ENCODE data around the gene DNMBP.

Gene DNMBP

DNA sequence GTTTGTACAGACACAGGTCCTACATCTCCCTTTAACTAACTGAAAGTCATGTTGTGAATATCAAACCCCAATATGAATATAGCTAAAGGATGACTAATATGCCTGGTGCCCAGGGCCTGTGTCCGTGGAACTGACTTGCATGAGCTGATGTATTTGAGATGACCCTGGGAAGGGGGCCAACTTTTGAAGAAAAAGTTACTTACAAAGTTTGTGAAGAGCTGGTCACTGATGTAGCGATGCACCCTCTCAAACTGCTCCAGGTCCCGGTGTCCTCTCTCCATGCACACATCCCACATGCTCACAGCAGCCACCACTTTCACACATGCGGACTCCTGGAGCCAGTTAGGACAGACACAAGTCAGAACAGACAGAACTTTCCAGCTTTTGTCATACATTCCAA lies 121.1 kb downstream of the DNMBP start:
- no peak overlapping the region for H3K4me3 ChIP-seq (ENCODE audit: low read depth in 1 of 2, low read length in 2 of 2)
- H3K36me3 ChIP-seq (ENCODE audit: control insufficient read depth in 1 of 2, insufficient read depth in 2 of 2, low read length in 2 of 2): peaks cover 48 to 76% of the 10 kb centered on the region in 2 donors
- H3K9ac ChIP-seq (ENCODE audit: low read depth in 1 of 2, low read length in 2 of 2): no peak overlapping the region
- H3K27ac ChIP-seq (ENCODE audit: low read depth, low read length): no peak overlapping the region
- no peaks in the 10 kb centered on the region for H3K9me3 ChIP-seq (ENCODE audit: control insufficient read depth in 1 of 2, low read length in 2 of 2)
- no peaks in the 10 kb centered on the region for H3K4me1 ChIP-seq (ENCODE audit: control insufficient read depth in 1 of 2, insufficient read depth in 2 of 2, low read length in 2 of 2)
- H3K27me3 ChIP-seq (ENCODE audit: control insufficient read depth in 1 of 2, insufficient read depth in 2 of 2, low read length in 2 of 2): no peaks in the 10 kb centered on the region

DNA sequence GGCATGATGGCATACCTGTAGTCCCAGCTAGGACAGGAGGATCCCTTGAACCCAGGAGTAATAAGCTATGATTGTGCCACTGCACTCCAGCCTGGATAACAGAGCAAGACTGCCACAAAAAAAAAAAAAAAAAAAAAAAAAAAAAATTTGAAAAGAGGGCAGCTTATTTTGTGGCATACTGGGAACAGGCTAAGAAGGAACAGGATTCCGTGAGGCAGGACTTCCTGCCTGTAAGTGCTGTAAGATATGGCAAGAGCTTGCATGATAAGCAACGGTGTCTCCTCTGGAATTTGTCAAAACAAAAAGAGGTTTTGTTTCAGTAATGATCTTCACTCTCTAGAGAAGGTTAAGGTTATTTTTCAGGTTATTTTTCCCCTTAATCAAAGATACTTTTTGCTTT lies 126.2 kb downstream of the DNMBP start:
- H3K27me3 ChIP-seq (ENCODE audit: control insufficient read depth in 1 of 2, insufficient read depth in 2 of 2, low read length in 2 of 2): no peaks in the 10 kb centered on the region
- no peak overlapping the region for H3K27ac ChIP-seq (ENCODE audit: low read depth, low read length)
- H3K9me3 ChIP-seq (ENCODE audit: control insufficient read depth in 1 of 2, low read length in 2 of 2): no peaks in the 10 kb centered on the region
- H3K9ac ChIP-seq (ENCODE audit: low read depth in 1 of 2, low read length in 2 of 2): no peak overlapping the region
- no peak overlapping the region for H3K4me3 ChIP-seq (ENCODE audit: low read depth in 1 of 2, low read length in 2 of 2)
- H3K36me3 ChIP-seq (ENCODE audit: control insufficient read depth in 1 of 2, insufficient read depth in 2 of 2, low read length in 2 of 2): peaks cover 57 to 89% of the 10 kb centered on the region in 2 donors
- no peaks in the 10 kb centered on the region for H3K4me1 ChIP-seq (ENCODE audit: control insufficient read depth in 1 of 2, insufficient read depth in 2 of 2, low read length in 2 of 2)

DNA sequence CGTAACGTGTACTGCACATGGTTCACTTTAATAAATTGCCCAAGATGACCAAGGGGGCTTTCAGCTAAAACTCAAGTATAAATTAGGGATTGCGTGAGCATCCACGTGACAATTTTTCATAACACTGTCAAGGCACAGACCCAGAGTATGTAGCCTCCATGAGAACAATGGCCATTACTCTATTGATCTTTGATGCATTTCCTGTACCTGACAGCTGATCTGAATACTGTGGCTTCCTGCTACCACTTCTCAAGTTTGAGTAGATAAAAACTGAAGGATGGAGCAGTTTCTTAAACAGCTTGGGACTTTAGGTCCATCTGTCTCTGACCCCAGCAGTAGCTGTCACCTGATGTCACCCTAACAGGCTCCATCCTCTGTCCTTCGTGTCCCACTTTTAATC lies 128.4 kb downstream of the DNMBP start:
- peaks cover 63 to 93% of the 10 kb centered on the region in 2 donors for H3K36me3 ChIP-seq (ENCODE audit: control insufficient read depth in 1 of 2, insufficient read depth in 2 of 2, low read length in 2 of 2)

DNA sequence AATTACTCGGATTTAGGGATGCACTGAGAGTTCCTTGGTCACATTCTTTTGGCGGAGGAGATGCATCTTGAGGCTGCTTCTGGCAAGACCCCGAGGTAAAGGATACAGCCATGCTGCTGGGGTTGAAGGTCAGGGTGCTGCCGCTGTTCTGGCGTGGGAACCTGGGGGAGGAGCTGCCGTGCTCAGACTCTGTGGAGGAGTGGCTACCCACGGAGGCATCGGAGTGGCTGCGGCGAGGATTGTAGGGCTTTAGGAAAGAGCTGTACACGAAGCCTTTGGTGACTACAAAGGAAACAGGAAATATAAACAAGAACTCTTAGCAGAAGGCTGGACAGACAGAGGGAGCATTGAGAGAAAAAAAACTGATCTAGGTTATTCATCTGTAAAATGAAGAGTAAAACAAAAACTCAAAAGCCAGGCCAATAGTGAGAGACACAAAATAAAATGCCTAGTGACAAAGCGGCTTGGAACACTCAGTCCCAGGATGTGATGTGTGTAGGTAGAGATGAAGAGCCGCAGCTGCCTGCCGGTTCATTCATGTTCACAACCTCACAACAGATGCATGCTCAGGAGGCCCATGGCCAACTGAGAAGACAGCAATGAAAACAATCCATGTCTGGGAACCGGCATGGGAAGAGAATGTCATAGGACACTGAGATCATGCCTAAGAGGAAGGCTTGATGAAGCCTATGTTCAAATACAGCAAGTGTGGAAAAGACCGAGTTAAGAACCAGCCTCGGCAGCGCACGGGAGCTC lies 129.5 kb downstream of the DNMBP start:
- Histone ChIP-seq H3K9me3 (ENCODE audit: control insufficient read depth in 1 of 2, low read length in 2 of 2) (no peaks in the 10 kb centered on the region), H3K27me3 (ENCODE audit: control insufficient read depth in 1 of 2, insufficient read depth in 2 of 2, low read length in 2 of 2) (no peaks in the 10 kb centered on the region), H3K4me3 (ENCODE audit: low read depth in 1 of 2, low read length in 2 of 2) (no peak overlapping the region), H3K4me1 (ENCODE audit: control insufficient read depth in 1 of 2, insufficient read depth in 2 of 2, low read length in 2 of 2) (no peaks in the 10 kb centered on the region), H3K9ac (ENCODE audit: low read depth in 1 of 2, low read length in 2 of 2) (no peak overlapping the region), H3K36me3 (ENCODE audit: control insufficient read depth in 1 of 2, insufficient read depth in 2 of 2, low read length in 2 of 2) (peaks cover 63 to 91% of the 10 kb centered on the region in 2 donors), H3K27ac (ENCODE audit: low read depth, low read length) (no peak overlapping the region)

More for the DNA sequence above, 128.4 kb downstream of the DNMBP start:
- H3K27me3 ChIP-seq (ENCODE audit: control insufficient read depth in 1 of 2, insufficient read depth in 2 of 2, low read length in 2 of 2): no peaks in the 10 kb centered on the region
- H3K9ac ChIP-seq (ENCODE audit: low read depth in 1 of 2, low read length in 2 of 2): no peak overlapping the region
- no peaks in the 10 kb centered on the region for H3K9me3 ChIP-seq (ENCODE audit: control insufficient read depth in 1 of 2, low read length in 2 of 2)
- H3K4me1 ChIP-seq (ENCODE audit: control insufficient read depth in 1 of 2, insufficient read depth in 2 of 2, low read length in 2 of 2): no peaks in the 10 kb centered on the region
- H3K4me3 ChIP-seq (ENCODE audit: low read depth in 1 of 2, low read length in 2 of 2): no peak overlapping the region
- no peak overlapping the region for H3K27ac ChIP-seq (ENCODE audit: low read depth, low read length)

DNA sequence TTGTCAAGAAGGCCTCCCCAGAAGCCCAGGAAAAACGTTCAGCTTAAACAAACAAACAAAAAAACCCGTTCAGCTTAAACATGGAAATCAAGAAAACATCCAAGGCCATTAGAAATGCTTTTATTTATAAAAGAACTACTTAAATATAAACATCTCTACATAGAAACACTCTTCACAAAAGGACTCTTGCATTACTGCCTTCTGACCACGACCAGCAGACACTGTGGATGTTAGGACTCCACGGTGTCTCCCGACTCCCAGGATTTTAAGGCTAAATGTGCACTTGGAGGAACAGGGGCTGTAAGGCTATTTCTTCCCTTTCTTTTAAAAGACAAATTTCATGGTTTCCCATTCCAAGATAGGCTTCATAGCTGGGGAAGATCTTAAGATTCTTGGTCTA lies 134.3 kb downstream of the DNMBP start:
- H3K36me3 ChIP-seq (ENCODE audit: control insufficient read depth in 1 of 2, insufficient read depth in 2 of 2, low read length in 2 of 2): peaks cover 42 to 52% of the 10 kb centered on the region in 2 donors
- no peaks in the 10 kb centered on the region for H3K4me1 ChIP-seq (ENCODE audit: control insufficient read depth in 1 of 2, insufficient read depth in 2 of 2, low read length in 2 of 2)
- H3K27me3 ChIP-seq (ENCODE audit: control insufficient read depth in 1 of 2, insufficient read depth in 2 of 2, low read length in 2 of 2): no peaks in the 10 kb centered on the region
- no peak overlapping the region for H3K27ac ChIP-seq (ENCODE audit: low read depth, low read length)
- H3K9me3 ChIP-seq (ENCODE audit: control insufficient read depth in 1 of 2, low read length in 2 of 2): no peaks in the 10 kb centered on the region
- no peak overlapping the region for H3K9ac ChIP-seq (ENCODE audit: low read depth in 1 of 2, low read length in 2 of 2)
- no peak overlapping the region for H3K4me3 ChIP-seq (ENCODE audit: low read depth in 1 of 2, low read length in 2 of 2)

DNA sequence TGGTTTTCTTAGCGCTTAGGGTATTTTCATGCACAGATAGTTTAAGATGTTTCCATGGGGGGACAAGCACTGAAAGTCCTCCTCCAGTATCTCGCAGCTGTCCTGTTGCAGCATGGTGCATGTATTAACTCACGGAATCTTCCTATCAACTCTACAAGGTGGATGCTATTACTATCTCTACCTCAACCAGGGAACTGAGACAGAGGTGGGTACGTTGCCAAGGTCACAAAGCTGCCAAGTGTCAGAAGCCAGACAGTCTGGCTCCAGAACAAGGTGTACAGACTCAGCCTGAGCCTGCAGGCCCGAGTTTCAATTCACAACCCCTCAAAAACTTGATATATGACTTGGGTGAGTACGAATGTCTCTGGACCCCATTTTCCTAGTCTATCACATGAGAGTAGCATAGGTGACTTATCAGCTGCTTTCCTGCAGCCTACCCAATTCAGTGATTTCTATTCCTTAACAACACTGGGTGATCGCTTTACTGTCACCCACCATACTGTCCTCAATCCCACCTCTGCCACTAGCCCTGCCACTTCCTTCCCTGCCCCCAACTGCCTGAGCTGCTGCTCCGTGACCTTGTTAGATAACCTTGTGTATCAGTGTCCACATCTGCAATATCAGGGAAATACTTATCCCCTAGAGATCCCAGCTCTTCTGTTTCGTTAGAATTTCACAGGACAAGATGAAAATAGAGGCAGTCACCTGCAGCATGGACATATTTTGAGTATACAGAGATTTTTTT lies 135.2 kb downstream of the DNMBP start:
- H3K27ac ChIP-seq (ENCODE audit: low read depth, low read length): no peak overlapping the region
- no peaks in the 10 kb centered on the region for H3K9me3 ChIP-seq (ENCODE audit: control insufficient read depth in 1 of 2, low read length in 2 of 2)
- H3K9ac ChIP-seq (ENCODE audit: low read depth in 1 of 2, low read length in 2 of 2): no peak overlapping the region
- no peak overlapping the region for H3K4me3 ChIP-seq (ENCODE audit: low read depth in 1 of 2, low read length in 2 of 2)
- peaks cover 35 to 43% of the 10 kb centered on the region in 2 donors for H3K36me3 ChIP-seq (ENCODE audit: control insufficient read depth in 1 of 2, insufficient read depth in 2 of 2, low read length in 2 of 2)
- H3K27me3 ChIP-seq (ENCODE audit: control insufficient read depth in 1 of 2, insufficient read depth in 2 of 2, low read length in 2 of 2): no peaks in the 10 kb centered on the region
- H3K4me1 ChIP-seq (ENCODE audit: control insufficient read depth in 1 of 2, insufficient read depth in 2 of 2, low read length in 2 of 2): no peaks in the 10 kb centered on the region

DNA sequence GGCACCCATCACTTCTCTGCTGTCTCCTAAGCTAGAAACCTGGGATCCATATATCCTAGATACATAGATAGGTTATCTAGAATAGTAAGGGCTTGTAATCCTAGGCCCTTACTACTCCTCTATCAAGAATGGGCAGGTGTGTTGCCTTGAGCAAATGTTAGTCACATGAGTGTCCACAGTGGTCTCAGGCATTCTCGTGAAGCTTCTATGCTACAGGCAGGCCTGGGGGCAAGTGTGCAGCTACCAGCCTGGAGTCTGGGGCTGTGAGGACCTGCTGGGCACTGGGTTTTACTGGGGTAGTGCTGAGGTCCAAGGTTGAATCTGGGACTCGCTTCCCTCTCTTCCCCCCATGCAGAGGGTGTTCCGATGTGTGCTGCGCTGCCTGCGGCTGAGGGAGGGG lies 135.9 kb downstream of the DNMBP start:
- H3K9me3 ChIP-seq (ENCODE audit: control insufficient read depth in 1 of 2, low read length in 2 of 2): no peaks in the 10 kb centered on the region
- peaks cover 29 to 38% of the 10 kb centered on the region in 2 donors for H3K36me3 ChIP-seq (ENCODE audit: control insufficient read depth in 1 of 2, insufficient read depth in 2 of 2, low read length in 2 of 2)
- H3K27me3 ChIP-seq (ENCODE audit: control insufficient read depth in 1 of 2, insufficient read depth in 2 of 2, low read length in 2 of 2): no peaks in the 10 kb centered on the region
- no peaks in the 10 kb centered on the region for H3K4me1 ChIP-seq (ENCODE audit: control insufficient read depth in 1 of 2, insufficient read depth in 2 of 2, low read length in 2 of 2)
- no peak overlapping the region for H3K27ac ChIP-seq (ENCODE audit: low read depth, low read length)
- H3K9ac ChIP-seq (ENCODE audit: low read depth in 1 of 2, low read length in 2 of 2): no peak overlapping the region
- no peak overlapping the region for H3K4me3 ChIP-seq (ENCODE audit: low read depth in 1 of 2, low read length in 2 of 2)

DNA sequence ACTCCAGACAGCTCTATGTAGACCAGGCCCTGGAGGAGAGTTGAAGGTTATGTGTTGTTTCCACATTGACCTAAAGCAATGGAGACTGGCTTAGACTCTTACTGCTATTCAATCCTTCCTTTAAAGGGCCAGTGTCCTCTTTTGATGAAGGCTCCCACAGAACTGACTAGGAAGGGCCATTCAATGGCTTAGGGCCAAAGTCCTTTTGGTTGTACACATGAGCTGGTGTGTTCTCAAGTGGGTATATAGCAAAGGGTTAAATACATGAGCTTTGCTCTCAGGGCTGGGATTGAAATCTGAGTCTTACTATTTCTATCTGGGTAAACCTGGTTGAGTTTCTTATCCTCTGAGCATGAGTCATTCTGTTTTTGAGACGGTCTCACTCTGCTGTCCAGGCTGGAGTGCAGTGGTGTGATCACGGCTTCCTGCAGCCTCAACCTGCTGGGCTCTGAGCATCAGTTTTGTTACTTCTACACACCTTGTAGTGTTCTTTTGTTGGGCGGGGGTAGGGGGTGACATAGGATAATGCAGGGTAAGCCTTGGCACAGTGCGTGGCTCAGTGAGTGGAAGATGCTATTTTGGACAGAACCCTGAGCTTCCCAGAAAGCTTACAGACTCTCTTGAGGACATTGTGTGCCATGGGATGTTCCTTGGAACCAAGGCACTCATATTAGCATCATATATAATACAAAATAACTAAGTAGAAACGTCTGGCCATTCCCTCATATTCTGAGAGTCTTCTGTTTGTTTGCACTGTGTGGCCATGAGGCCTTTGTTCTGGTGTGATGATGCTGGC lies 137.2 kb downstream of the DNMBP start:
- no peak overlapping the region for H3K9ac ChIP-seq (ENCODE audit: low read depth in 1 of 2, low read length in 2 of 2)
- no peak overlapping the region for H3K27ac ChIP-seq (ENCODE audit: low read depth, low read length)
- H3K4me1 ChIP-seq (ENCODE audit: control insufficient read depth in 1 of 2, insufficient read depth in 2 of 2, low read length in 2 of 2): no peaks in the 10 kb centered on the region

DNA sequence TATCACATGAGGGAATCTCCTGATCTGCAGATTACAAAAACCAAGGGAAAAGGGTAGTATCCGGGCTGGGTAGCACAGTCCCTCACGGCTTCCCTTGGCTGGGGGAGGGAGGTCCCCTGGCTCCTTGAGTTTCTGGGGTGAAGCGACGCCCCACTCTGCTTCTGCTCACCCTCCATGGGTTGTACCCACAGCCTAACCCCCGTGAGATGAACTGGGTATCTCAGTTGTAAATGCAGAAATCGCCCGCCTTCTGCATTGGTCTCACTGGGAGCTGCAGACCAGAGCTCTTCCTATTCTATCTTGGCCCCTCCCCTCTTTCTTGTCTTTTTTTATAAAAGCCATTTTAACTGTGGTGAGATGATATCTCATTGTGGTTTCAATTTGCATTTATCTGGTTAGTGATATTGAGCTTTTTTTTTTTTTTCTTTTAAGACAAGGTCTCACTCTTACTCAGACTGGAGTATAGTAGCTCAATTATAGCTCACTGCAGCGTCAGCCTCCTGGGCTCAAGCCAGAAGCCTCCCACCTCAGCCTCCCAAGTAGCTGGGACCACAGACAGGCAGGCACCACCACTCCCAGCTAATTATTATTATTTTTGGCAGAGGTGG lies 139.5 kb downstream of the DNMBP start:
- no peak overlapping the region for H3K27ac ChIP-seq (ENCODE audit: low read depth, low read length)

More for the DNA sequence above, 137.2 kb downstream of the DNMBP start:
- no peaks in the 10 kb centered on the region for H3K9me3 ChIP-seq (ENCODE audit: control insufficient read depth in 1 of 2, low read length in 2 of 2)
- H3K4me3 ChIP-seq (ENCODE audit: low read depth in 1 of 2, low read length in 2 of 2): no peak overlapping the region
- H3K36me3 ChIP-seq (ENCODE audit: control insufficient read depth in 1 of 2, insufficient read depth in 2 of 2, low read length in 2 of 2): peaks cover 21 to 26% of the 10 kb centered on the region in 2 donors
- H3K27me3 ChIP-seq (ENCODE audit: control insufficient read depth in 1 of 2, insufficient read depth in 2 of 2, low read length in 2 of 2): no peaks in the 10 kb centered on the region

More for the DNA sequence above, 139.5 kb downstream of the DNMBP start:
- Histone ChIP-seq H3K4me1 (ENCODE audit: control insufficient read depth in 1 of 2, insufficient read depth in 2 of 2, low read length in 2 of 2) (no peaks in the 10 kb centered on the region), H3K27me3 (ENCODE audit: control insufficient read depth in 1 of 2, insufficient read depth in 2 of 2, low read length in 2 of 2) (no peaks in the 10 kb centered on the region), H3K4me3 (ENCODE audit: low read depth in 1 of 2, low read length in 2 of 2) (no peak overlapping the region), H3K9ac (ENCODE audit: low read depth in 1 of 2, low read length in 2 of 2) (no peak overlapping the region), H3K36me3 (ENCODE audit: control insufficient read depth in 1 of 2, insufficient read depth in 2 of 2, low read length in 2 of 2) (peaks cover 4 to 6% of the 10 kb centered on the region in 2 donors), H3K9me3 (ENCODE audit: control insufficient read depth in 1 of 2, low read length in 2 of 2) (no peaks in the 10 kb centered on the region)

All from duodenal mucosa (tissue), 2 donors.